GDM1 (cell line): ENCODE results near the gene PPP1CA.
"Not testable (repeated sequence)": the region's sequence is repeated elsewhere in the genome, so short reads cannot be mapped to it uniquely, and the experiment has no call there.

ENCODE experiments used
- DNase-seq: peaks from one replicate; lab custom pipeline; 2025; lab: John Stamatoyannopoulos, UW

The PPP1CA gene

DNA sequence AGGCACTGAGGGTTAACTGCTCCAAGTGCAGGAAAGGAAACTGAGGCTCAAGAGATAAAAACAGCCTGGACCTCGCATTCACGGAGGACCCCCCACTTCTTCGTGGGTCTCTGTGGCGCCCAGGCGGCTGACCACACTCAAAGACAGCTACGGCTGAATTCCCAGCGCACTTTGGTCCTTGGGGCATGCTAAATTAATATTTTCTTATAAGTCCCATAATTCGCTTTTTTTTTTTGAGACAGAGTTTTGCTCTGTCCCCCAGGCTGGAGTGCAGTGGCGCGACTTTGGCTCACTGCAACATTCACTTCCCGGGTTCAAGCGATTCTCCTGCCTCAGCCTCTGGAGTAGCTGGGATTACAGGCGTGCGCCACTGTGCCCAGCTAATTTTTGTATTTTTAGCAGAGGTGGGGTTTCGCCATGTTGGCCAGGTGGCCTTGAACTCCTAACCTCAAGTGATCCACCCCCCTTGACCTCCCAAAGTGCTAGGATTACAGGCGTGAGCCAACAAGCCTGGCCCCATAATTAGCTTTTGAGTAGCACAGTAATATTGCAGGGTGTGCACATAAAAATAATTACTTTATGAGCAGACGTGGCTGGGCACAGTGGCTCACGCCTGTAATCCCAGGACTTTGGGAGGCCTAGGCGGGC lies 658 bp upstream of the PPP1CA start:
- DNase-seq = not testable (repeated sequence)

DNA sequence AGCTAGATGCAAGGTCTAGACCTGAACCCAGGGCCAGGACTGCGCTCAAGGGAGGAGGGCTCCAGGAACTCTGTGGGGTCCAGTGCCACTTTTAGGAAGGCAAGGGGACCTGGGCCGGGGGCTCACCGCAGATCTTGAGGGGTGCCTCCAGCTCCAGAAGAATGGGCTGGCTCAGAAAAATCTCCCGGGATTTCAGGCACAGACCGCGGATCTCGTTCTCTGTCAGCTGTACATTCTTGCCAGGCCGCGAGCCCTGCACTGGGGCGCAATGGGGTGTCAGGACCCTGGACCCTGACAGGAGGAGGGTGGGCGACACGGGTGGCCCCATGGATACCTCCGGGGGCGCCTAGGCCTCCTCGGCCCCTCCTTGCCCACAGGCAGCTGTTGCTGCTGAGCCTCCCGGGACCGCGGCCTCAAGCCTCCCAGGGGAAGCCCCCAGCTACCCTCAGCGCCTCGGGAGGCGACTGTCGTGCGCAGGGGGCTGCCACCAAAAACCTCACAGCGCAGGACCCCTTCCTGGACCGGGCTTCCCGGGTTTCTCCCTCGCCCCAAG lies 640 bp downstream of the PPP1CA start:
- no peak for DNase-seq

DNA sequence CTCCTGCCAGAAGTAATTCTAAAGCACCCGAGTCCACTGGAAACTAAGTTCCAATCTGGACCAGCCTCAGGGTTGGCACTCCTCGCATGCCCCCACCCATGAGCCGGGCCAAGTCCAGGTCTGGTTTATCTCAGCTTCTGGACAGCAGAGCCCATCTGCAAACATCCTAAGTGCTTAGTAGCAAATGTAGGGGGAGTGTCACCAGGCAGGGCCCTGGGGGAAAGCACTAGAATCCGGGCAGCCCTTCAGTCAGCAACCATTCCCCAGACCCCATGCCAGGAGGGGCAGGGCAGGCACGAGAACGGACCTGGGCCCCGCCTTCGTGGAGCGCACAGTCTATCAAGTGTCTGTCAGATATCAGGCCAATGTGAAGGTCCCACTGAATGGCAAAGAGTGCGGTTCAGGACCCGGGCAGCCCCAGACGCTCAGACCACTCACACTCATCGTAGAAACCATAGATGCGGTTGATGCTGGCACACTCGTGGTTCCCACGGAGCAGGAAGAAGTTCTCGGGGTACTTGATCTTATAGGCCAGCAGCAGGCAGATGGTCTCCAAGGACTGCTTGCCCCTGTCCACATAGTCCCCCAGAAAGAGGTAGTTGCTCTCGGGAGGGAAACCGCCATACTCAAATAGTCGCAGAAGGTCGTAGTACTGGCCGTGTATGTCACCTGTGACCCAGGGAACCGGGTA lies 1.3 kb downstream of the PPP1CA start:
- DNase-seq = no peak

DNA sequence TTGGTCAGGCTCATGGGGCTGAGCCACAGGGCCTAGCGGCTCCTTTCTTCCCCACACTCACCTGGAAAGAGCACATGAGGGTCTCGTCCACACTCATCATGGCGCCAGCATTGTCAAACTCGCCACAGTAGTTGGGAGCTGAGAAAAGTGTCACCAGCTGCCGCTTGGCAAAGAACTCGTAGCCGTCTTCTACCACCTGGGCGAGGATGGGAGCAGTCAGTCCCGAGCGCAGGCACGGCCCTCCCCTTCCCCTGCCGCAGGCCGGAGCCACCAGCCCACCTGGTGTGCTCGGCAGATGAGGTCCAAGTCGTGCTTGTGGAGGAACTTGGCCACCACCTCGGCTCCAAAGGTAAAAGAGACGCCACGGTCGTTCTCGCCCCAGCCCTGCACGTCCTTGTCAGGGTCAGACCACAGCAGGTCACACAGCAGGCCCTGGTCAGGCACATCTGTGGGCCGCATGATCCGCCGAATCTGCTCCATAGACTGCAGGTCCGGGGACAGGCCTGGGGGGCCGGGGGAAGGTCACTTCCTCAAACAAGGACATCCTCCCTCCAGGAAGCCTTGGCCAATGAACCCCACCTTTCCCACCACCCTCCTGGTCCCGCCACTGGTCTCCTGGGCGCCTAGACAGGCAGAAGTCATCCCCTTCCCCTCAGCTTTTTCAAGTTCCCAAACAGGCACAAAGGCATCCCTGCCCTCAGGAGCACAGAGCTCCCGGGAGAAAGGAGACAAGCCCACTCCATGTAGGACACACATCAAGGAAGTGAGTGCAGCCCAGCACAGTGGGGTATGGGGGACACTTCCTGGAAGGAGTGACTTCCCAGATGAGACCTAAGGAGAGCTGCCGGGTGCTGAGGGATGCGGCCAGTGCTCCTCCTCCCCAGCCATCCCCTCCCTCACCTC lies 2.7 kb downstream of the PPP1CA start:
- DNase-seq = no peak

DNA sequence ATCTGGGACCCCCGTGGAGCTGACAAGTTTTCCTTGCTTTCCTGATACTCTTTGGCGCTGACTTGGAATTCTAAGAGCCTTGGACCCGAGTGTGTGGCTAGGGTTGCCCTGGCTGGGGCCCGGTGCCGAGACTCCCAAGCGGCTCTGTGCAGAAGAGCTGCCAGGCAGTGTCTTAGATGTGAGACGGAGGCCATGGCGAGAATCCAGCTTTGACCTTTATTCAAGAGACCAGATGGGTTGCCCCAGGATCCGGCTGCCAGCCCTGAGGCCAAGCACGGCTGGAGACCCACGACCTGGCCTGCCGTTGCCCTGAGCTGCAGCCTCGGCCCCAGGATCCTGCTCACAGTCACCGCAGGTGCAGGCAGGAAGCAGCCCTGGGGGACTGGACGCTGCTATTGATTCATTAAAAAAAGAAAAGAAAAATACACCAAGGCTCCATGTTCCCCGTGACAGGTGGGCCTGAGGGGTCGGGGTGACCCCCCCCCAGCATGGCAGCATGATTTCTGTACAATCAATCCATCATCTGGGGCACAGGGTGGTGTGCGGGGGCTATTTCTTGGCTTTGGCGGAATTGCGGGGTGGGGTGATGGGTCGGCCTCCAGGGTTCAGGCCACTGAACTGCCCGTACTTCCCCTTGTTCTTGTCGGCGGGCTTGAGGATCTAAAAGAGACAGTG lies 3.5 kb downstream of the PPP1CA start:
- DNase-seq = no peak

DNA sequence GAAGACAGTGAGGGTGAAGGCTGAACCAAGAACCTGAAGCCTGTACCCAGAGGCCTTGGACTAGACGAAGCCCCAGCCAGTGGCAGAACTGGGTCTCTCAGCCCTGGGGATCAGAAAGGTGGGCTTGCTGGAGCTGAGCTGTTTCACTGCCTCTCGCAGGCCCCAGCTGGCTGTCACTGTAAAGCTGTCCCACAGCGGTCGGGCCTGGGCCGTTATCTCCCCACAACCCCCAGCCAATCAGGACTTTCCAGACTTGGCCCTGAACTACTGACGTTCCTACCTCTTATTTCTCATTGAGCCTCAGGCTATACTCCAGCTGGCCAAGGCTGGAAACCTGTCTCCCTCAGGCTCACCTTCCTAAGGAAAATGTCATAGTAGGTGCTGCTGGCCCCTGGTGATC lies 4.1 kb downstream of the PPP1CA start:
- DNase-seq = no peak

DNA sequence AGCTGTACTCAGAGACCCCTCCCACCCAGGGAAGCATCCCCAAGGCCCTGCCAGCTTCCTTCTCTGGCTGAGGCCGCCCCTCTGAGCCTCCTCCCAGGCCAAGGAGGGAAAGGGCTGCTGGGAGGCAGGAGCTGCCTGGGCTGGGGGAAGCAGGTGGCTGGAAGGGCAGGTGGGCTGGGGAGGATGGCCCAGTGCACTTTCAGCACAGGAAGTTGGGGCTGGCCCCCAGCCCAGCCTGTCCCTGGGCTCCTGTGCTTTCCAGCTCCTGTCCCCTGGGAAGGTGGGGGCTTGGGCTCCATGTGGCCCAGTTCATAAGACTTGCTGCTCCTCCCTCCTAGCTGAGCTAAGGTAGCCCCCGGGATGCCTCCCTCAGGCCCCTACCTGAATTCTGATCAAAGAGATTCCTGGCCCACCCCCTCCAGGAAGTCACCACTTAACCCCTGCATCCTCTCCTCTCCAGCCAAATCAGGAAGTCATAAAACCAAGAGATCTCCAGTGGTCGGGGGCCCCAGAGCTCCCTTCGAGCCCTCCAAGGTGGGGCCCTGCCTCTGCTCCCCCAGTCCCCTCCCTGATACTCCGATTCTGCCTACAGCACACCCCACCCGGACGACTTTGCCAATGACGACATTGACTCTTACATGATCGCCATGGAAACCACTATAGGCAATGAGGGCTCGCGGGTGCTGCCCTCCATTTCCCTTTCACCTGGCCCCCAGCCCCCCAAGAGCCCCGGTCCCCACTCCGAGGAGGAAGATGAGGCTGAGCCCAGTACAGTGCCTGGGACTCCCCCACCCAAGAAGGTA lies 4.9 kb downstream of the PPP1CA start:
- DNase-seq = no peak

DNA sequence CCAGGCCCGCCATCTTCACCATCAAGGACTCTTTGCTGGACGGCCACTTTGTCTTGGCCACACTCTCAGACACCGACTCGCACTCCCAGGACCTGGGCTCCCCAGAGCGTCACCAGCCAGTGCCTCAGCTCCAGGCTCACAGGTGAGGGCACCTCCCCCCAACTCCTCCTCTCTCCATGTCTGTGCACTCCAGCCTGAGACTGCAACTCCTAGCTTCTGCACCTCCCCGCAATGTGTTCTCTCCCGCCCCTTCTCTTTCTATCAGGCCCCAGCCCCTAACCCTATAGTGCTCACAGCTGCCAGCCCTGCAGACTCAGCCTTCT lies 5.4 kb downstream of the PPP1CA start:
- DNase-seq = no peak

DNA sequence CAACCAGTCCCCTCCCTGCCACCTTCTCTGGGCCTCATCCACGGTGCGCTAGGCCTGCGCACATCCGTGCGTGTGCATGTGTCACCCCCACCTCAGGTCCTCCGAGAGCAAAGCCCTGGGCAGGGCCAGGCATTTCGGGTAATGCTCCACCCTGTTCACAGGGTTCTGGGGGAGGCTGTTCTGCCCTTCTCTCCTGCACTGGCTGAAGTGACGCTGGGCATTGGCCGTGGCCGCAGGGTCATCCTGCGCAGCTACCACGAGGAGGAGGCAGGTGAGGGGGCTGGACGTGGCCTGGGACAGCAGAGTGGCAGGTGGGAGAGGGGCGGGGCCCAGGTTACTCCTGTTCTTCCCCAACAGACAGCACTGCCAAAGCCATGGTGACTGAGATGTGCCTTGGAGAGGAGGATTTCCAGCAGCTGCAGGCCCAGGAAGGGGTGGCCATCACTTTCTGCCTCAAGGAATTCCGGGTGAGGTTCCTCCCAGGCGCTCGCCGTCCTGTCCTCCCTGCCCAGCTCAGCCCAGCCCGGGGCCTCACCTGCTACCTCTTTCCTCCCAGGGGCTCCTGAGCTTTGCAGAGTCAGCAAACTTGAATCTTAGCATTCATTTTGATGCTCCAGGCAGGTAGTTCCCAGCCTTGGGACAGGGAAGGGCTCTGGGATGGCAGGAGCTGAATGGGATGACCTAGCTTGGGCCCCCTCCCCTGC lies 6.0 kb downstream of the PPP1CA start:
- no peak for DNase-seq

DNA sequence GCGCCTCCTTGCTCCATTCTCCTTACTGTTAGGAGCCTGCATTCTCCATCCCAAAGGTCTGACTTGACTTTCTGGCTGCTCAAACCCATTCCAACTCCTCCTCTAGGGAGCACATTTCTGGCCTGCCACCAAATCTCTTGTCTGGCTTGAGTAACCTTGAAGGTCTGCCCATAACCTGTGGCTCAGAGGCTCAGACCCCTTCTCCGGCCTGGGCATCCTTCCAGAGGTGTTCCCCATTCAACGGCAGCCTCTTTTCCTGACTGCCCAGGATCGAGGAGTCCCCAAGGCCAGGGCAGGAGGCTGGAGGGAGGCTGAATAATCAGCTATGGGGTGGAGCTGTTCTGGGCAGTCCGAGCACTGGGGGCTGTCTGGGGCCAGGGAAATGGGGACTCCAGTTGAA lies 7.7 kb downstream of the PPP1CA start:
- no peak for DNase-seq

DNA sequence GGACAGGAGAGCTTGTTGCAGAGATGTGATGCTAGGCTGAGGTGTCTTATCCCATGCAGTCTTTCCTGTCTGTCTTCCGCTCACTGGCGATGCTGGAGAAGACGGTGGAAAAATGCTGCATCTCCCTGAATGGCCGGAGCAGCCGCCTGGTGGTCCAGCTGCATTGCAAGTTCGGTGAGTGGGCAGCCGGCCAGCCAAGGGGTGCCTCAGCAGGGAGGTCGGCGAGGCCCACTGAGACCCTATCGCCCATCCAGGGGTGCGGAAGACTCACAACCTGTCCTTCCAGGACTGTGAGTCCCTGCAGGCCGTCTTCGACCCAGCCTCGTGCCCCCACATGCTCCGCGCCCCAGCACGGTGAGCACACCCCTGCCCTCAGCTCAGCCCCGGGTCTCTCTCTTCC lies 8.2 kb downstream of the PPP1CA start:
- DNase-seq = no peak

DNA sequence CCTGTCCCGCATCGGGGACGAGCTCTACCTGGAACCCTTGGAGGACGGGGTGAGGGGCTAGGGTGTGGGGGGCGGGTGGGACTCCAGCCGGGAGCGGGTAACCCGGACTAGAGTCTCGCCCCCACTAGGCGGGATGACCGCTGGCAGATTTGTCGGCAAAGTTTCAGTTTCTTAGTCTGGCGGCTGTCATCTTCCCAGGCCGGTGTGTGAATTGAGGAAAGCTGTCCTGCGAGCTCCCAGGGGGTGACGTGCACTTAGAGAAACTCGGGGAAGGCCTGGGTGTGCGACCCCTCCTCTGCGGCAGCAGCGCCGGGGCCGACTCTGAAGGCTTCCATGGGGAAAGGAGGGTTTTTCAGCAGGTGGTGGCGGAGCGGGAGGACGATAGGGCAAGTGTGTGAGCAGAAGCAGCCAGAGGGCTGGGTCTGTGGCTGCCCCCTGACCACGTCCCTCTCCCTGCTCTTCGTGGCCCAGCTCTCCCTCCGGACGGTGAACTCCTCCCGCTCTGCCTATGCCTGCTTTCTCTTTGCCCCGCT lies 9.4 kb downstream of the PPP1CA start:
- no peak for DNase-seq

DNA sequence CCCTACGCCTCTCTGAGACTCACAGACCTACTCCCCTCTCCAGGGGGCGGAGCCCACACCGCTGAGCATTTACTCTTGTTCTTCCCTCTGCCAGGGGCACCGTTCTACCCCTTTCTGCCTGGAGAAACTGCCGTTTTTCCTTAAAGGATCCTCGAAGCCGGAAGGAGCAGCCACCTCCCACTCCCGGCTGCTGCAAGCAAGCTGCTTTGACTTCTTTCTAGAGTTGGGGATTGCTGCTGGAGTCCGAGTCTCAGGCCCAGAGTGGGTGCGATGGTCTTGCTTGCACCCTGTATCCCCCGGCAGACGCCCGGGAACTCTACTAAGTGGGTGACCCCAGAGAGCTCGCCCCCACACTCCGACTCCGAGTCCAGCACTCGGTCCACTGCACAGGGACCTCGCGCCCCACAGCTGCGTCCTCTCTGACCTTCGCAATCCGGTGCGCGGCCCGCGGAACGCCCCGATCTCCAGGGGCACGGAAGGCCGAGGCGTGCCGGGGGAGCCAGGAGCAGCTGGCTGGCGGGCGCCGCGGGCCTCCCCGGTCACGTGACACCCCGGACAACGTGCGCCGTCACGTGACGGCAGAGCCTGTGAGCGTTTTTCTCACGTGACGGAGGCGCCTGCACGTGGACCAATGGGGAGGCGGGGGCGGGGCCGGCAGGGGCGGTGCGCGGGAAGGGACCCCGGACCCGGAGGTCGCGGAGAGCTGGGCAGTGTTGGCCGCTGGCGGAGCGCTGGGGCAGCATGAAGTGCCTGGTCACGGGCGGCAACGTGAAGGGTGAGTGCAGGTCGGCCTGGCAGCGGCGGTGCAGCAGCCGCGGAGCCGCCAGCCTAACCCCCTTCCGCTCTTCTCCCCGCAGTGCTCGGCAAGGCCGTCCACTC lies 10.1 kb downstream of the PPP1CA start, which contains the start of gene RAD9A:
RAD9A (plus strand) TSS at position 683 of the 879 bp plus-strand sequence; CDS start at position 742, 59 bp downstream.
- DNase-seq = peak; percentile 90

DNA sequence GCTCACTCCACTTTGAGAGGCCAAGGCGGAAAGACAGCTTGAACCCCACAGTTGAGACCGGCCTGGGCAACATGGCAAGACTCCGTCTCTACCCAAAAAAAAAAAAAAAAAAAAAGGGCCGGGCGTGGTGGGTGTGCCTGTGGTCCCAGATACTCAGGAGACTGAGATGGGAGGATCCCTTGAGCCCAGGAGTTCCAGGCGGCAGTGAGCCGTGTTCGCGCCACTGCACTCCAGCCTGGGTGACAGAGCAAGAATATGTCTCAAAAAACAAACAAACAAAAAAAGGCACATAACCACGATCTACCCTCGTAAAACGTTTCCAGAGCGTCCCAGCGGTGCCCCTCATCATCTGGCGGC lies 10.7 kb downstream of the PPP1CA start:
- no peak for DNase-seq

DNA sequence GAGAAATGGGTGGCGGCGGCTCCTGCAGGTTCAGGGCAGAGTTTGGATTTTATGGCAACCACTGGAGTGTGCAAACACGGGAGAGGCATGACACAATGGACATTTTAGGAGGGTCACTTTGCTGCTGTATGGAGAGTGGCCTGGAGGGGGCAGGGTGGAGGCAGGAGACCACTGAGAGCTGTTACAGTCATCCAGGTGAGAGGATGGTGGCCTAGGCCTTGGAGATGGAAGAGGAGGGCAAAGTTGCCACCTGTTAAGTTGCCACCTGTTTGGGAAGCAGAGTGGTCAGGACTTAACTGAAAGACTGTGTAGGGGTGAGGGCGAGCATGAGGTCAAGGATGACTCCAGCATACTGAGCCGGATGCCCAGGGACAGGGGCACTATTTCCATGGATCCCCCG lies 12.2 kb downstream of the PPP1CA start:
- DNase-seq = peak; percentile 27

DNA sequence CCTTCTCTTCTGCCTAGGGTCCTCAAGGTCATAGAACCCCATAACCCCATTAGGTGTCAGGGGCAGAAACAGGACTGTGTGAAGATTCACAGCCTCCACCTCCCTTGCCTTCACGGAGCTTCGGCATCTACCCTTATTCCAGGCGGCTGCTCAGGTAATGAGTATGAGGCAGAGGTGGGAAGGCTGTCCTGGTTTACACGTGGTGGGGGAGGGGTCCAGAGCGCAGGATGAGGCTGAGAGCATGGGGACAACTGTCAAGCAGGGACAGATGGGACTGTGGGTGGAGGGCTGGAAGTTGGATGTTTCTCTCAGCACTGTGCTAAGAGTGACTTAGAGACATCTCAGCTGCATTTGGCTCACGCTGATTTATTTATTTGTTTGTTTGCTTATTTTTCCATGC lies 14.1 kb downstream of the PPP1CA start:
- DNase-seq = no peak

DNA sequence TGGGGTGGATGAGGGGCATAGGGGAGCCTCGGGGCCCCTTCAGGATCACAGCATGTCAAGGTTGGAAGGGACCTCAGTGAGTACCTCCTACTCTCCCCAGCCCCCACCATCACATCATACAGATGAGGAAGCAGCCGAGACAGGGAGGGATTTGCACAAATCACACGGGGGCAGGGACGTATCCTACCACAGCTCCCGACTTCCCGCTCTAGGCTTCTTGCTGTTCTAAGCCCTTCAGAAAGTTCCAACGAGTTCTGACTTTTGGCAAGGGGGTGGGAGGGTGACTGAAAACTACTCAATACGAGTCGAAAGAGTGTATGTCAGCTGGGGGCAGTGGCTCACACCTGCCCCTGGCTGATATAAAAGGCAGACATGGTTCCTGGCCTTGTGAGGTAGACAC lies 14.6 kb downstream of the PPP1CA start:
- peak; percentile 31 for DNase-seq

DNA sequence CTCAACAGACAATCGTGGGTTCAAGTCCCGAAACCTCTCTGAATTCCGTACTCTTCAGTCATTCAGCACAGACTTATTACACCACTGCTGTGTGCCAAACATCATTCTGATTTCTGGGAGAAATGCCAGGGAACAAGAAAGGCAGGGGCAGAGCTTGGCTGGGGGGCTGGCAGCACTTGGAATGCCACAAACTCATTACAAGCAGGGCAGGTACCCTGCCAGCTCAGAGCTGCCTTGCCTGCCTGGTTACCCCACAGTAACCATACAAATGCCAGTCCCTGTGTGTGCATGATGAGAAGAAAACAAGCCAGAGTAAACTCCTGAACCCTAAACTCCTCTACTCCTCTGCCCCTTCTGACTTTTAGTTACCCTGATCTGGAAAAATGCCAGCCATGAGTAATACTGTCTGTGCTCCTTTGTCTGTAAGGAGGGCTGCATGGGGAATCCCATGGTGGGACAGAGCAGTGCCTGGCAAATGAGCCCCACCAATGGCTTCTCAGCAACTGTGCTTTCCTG lies 16.7 kb downstream of the PPP1CA start:
- no peak for DNase-seq
